SK-MEL-5 (cell line): ENCODE data around the gene ENKUR. TPM values are rescaled to one million over a fixed set of nuclear protein-coding genes. Genes with fewer than 3 reads are reported as not detected.

Experiments used
- small RNA-seq, 2 experiments: library from RNA; depleted of rRNA; stranded (forward); fragments of <200 nt; gene quantifications; one replicate each; pipeline ENCODE3, GENCODE V24; 2014
- total RNA-seq: library from RNA; depleted of rRNA; stranded (reverse); fragments of >200 nt; shearing (Covaris generic); gene quantifications from 2 replicates; pipeline ENCODE4 v1.2.3, GENCODE V29; 2014; rRNA removed

Gene ENKUR
- total RNA-seq, 1 experiment from 2014 or later = 1.5 TPM

Small RNA genes within 50 kb of the gene (small RNA-seq; reads per million reads assigned to genes)
- 0 reads per million in 2 experiments for gene AL512598.1

Other genes starting within 250 kb of the ENKUR start
- 0.21 and 0.24 TPM in 2 replicates for gene PRTFDC1, start 63.6 kb downstream of the ENKUR start, total RNA-seq
- gene THNSL1, start 454 bp upstream of the ENKUR start, total RNA-seq = 11.5 and 11.9 TPM in 2 replicates
- gene GPR158, start 158.8 kb upstream of the ENKUR start, total RNA-seq = 10.8 and 12.3 TPM in 2 replicates